GM12874 (cell line): ENCODE measurements around the gene BAG3.

Experiments
- TF ChIP-seq, protein P1 (sequence below): IDR thresholded peaks from 2 replicates; pipeline ENCODE4 v1.5.1; 2011; ENCODE audit warnings: low read depth, mild to moderate bottlenecking, control low read depth, low read length, moderate library complexity; ENCODE audit not compliant: insufficient read depth

Gene BAG3

DNA sequence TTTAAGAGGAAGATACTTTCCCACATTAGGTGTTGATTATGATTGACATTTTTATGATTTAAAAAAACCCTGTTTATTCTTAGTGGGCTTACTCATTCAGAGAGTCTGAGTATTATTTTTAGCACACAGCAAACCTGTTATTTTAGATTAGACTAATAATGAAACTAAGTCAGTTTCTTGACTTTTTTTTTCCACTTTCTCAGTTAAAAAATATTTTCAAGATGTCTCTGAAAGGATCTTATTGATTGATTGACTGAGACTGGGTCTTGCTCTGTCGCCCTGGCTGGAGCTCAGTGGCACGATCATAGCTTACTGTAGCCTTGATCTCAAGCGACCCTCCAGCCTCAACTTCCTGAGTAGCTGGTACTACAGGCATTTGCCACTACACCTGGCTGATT lies 54.3 kb downstream of the BAG3 start:
- TF ChIP-seq, protein P1, sequence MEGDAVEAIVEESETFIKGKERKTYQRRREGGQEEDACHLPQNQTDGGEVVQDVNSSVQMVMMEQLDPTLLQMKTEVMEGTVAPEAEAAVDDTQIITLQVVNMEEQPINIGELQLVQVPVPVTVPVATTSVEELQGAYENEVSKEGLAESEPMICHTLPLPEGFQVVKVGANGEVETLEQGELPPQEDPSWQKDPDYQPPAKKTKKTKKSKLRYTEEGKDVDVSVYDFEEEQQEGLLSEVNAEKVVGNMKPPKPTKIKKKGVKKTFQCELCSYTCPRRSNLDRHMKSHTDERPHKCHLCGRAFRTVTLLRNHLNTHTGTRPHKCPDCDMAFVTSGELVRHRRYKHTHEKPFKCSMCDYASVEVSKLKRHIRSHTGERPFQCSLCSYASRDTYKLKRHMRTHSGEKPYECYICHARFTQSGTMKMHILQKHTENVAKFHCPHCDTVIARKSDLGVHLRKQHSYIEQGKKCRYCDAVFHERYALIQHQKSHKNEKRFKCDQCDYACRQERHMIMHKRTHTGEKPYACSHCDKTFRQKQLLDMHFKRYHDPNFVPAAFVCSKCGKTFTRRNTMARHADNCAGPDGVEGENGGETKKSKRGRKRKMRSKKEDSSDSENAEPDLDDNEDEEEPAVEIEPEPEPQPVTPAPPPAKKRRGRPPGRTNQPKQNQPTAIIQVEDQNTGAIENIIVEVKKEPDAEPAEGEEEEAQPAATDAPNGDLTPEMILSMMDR: no peak

DNA sequence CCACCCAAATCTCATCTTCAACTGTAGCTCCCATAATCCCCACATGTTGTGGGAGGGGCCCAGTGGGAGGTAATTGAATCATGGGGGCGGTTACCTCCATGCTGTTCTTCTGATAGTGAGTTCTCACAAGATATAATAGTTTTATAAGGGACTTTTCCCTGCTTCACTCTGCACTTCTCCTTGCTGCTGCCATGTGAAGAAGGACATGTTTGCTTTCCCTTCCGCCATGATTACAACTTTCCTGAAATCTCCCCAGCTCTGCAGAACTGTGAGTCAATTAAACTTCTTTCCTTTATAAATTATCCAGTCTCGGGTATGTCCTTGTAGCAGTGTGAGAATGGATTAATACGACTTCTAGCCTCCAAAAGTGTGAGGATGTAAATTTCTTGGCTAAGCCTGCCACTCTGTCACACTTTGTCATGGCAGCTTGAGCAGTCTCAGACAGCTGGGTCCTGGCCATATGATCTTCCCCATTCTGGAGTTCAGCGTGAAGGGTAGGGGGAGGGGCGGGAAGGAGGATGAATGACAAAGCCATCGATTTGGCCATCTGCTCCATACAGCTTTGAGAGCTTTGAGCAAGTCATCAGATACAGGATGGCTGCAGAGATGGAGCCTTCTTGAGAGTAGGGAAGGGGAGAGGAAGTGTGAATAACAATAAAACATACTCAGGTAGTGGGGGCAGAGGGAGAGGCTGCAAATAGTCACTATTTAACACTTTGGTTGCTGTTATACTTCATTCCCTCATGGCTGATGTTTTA lies 55.5 kb downstream of the BAG3 start:
- TF ChIP-seq, protein P1: no peak

DNA sequence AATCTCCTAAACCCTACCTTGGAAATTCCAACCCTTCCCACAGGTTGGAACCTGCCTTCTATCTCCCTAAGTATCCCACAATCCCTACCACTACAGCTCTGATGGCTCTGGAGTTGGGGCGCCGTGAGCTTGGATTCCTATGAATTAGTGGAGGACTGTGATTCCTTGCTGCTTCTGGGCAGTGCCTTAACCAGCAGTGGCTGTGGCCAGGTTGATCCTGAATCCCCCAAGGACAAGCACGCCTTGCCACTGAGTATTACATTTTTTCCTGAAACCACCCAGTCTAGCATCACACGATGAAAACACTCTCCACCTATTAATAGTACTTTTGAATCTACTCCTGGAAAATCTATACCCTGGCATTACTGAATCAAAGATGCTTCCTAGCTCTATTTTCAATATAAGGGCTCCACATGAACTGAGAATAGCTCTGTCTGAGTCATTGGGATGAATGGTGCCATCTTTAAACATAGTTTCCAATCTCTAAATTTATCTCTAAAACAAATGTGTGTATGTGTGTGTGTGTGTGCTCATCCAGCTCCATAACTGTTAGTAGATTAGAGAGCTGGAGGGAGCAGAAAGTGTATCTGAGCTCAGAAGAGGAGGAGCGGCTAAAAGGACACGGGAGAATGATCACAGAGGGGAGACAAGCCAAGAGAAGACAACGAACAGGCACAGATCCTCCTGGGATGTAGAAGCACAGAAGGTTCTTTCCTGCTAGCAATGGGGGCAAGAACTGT lies 62.7 kb downstream of the BAG3 start:
- TF ChIP-seq, protein P1: no peak

GRCh38 chr10:119714484-119714816 lies 63.3 kb downstream of the BAG3 start:
- TF ChIP-seq, protein P1: no peak

- TF ChIP-seq, protein P1: no peak
Measured at GRCh38 chr10:119715628-119716505, 64.7 kb downstream of the BAG3 start.

DNA sequence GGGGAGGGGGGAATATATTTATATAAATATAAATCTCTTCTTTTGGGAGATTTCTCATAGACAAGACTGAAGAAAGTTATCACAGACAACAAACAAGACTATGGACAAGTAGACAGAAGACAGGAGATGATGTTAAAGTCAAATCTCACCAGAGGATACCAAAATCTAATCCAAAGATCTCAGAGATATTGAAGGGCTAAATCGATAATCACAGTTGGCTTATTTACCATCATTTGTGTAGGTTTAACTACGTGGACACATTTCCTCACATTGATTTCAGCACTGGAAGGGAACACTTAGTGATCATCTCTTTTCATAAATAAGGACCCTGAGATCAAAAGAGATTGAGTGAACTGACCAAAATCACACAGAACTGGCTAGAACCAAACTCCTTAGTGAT lies 72.0 kb downstream of the BAG3 start:
- TF ChIP-seq, protein P1: no peak

DNA sequence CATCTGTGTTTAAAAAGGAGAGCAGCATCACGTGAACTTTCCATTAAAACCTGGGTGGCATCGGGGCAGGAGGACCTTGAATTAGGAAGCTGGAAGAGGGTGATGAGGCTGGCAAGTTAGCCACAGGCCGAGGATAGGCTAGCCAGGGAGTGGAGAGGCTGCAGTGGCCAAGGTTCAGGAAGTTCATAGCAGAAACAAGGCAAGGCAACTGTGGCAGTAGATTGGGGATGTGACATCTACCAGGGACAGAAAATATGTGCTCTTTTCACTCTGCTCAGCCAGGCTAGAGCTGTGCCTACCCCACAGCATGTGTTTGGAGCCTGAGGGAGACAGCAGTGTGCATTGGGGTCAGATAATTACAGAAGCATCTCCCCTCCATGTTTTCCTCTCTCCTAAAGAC lies 72.4 kb downstream of the BAG3 start:
- TF ChIP-seq, protein P1: no peak
